T-helper 2 cell treated with Interferon-gamma antibody and Interleukin-4, amounts not matched to agents 5 μg/mL and 100 μg/mL, for 36 hours (primary cell): ENCODE measurements around the gene AMBRA1.
"Not testable (repeated sequence)": the region's sequence is repeated elsewhere in the genome, so short reads cannot be mapped to it uniquely, and the experiment has no call there.

Experiments used
- DNase-seq: peaks from one replicate; pipeline ENCODE4 v3.0.0; 2021; ENCODE audit warnings: low spot score
- H3K27ac Mint-ChIP-seq: one replicate; pipeline ENCODE4 v1.8.0; 2021; ENCODE audit warnings: mild to moderate bottlenecking, mixed read lengths
- H3K27me3 Mint-ChIP-seq: one replicate; pipeline ENCODE4 v1.8.0; 2021; ENCODE audit warnings: low read depth, mixed read lengths
- H3K36me3 Mint-ChIP-seq: one replicate; pipeline ENCODE4 v1.8.0; 2021; ENCODE audit warnings: low read depth, mixed read lengths
- H3K4me1 Mint-ChIP-seq: one replicate; pipeline ENCODE4 v1.8.0; 2021; ENCODE audit warnings: low read depth, mixed read lengths
- H3K4me3 Mint-ChIP-seq: one replicate; pipeline ENCODE4 v1.8.0; 2022; ENCODE audit warnings: mild to moderate bottlenecking, moderate library complexity, mixed read lengths
- H3K9me3 Mint-ChIP-seq: one replicate; pipeline ENCODE4 v1.8.0; 2021; ENCODE audit warnings: mixed read lengths

The AMBRA1 gene

GRCh38 chr11:46373787-46374740, 219.8 kb downstream of the AMBRA1 start:
- H3K27me3 Mint-ChIP-seq = no peaks in the 10 kb centered on the region
- H3K27ac Mint-ChIP-seq = no peak overlapping the region
- DNase-seq = no peak
- peaks cover 45% of the 10 kb centered on the region for H3K36me3 Mint-ChIP-seq
- H3K4me3 Mint-ChIP-seq = no peak overlapping the region
- H3K4me1 Mint-ChIP-seq = peaks cover 2% of the 10 kb centered on the region
- no peaks in the 10 kb centered on the region for H3K9me3 Mint-ChIP-seq

- DNase-seq, H3K4me3 Mint-ChIP-seq, H3K27ac Mint-ChIP-seq, H3K4me1 Mint-ChIP-seq, H3K27me3 Mint-ChIP-seq, H3K9me3 Mint-ChIP-seq: not testable (repeated sequence)
- peaks cover 47% of the 10 kb centered on the region for H3K36me3 Mint-ChIP-seq
Observed at GRCh38 chr11:46372501-46372900, 221.3 kb downstream of the AMBRA1 start.

- no peaks in the 10 kb centered on the region for H3K9me3 Mint-ChIP-seq
- DNase-seq = no peak
- no peaks in the 10 kb centered on the region for H3K27me3 Mint-ChIP-seq
- no peak overlapping the region for H3K27ac Mint-ChIP-seq
- H3K36me3 Mint-ChIP-seq = peaks cover 43% of the 10 kb centered on the region
- H3K4me3 Mint-ChIP-seq = no peak overlapping the region
- H3K4me1 Mint-ChIP-seq = peaks cover 4% of the 10 kb centered on the region
Observed at GRCh38 chr11:46372086-46372485, 221.7 kb downstream of the AMBRA1 start.

GRCh38 chr11:46371262-46371661, 222.6 kb downstream of the AMBRA1 start:
- H3K4me1 Mint-ChIP-seq = not testable (repeated sequence)

GRCh38 chr11:46370253-46370652, 223.6 kb downstream of the AMBRA1 start:
- Mint-ChIP-seq H3K36me3 (peaks cover 32% of the 10 kb centered on the region), H3K4me3 (no peak overlapping the region), H3K4me1 (peaks cover 5% of the 10 kb centered on the region), H3K9me3 (no peaks in the 10 kb centered on the region), H3K27ac (no peak overlapping the region), H3K27me3 (no peaks in the 10 kb centered on the region)
- no peak for DNase-seq

More at GRCh38 chr11:46371262-46371661, 222.6 kb downstream of the AMBRA1 start:
- H3K36me3 Mint-ChIP-seq = peaks cover 36% of the 10 kb centered on the region
- not testable (repeated sequence) for H3K9me3 Mint-ChIP-seq, H3K27me3 Mint-ChIP-seq, DNase-seq, H3K27ac Mint-ChIP-seq, H3K4me3 Mint-ChIP-seq

GRCh38 chr11:46369458-46370152, 224.2 kb downstream of the AMBRA1 start:
- Mint-ChIP-seq H3K9me3 (no peaks in the 10 kb centered on the region), H3K4me1 (peaks cover 7% of the 10 kb centered on the region), H3K27ac (peak overlapping the region; percentile 52), H3K27me3 (no peaks in the 10 kb centered on the region), H3K4me3 (no peak overlapping the region), H3K36me3 (peaks cover 27% of the 10 kb centered on the region)
- no peak for DNase-seq

GRCh38 chr11:46367916-46368267, 225.9 kb downstream of the AMBRA1 start:
- peaks cover 29% of the 10 kb centered on the region for H3K36me3 Mint-ChIP-seq
- H3K27ac Mint-ChIP-seq = no peak overlapping the region
- no peaks in the 10 kb centered on the region for H3K27me3 Mint-ChIP-seq
- no peaks in the 10 kb centered on the region for H3K9me3 Mint-ChIP-seq
- no peak for DNase-seq
- peaks cover 11% of the 10 kb centered on the region for H3K4me1 Mint-ChIP-seq
- no peak overlapping the region for H3K4me3 Mint-ChIP-seq

GRCh38 chr11:46367244-46367915, 226.4 kb downstream of the AMBRA1 start:
- peak; percentile 60 for DNase-seq
- no peak overlapping the region for H3K27ac Mint-ChIP-seq
- H3K27me3 Mint-ChIP-seq = no peaks in the 10 kb centered on the region
- no peaks in the 10 kb centered on the region for H3K9me3 Mint-ChIP-seq
- peaks cover 14% of the 10 kb centered on the region for H3K4me1 Mint-ChIP-seq
- peaks cover 30% of the 10 kb centered on the region for H3K36me3 Mint-ChIP-seq
- H3K4me3 Mint-ChIP-seq = no peak overlapping the region

- DNase-seq = no peak
- Mint-ChIP-seq H3K27ac (no peak overlapping the region), H3K4me3 (no peak overlapping the region), H3K27me3 (no peaks in the 10 kb centered on the region), H3K4me1 (peaks cover 16% of the 10 kb centered on the region), H3K9me3 (no peaks in the 10 kb centered on the region), H3K36me3 (peaks cover 28% of the 10 kb centered on the region)
Observed at GRCh38 chr11:46366661-46367161, 227.1 kb downstream of the AMBRA1 start.

- Mint-ChIP-seq H3K4me3 (no peak overlapping the region), H3K4me1 (peaks cover 17% of the 10 kb centered on the region), H3K27me3 (no peaks in the 10 kb centered on the region), H3K27ac (no peak overlapping the region), H3K36me3 (peaks cover 26% of the 10 kb centered on the region), H3K9me3 (no peaks in the 10 kb centered on the region)
- no peak for DNase-seq
Observed at GRCh38 chr11:46366260-46366659, 227.6 kb downstream of the AMBRA1 start.

- Mint-ChIP-seq H3K27me3 (no peaks in the 10 kb centered on the region), H3K9me3 (no peaks in the 10 kb centered on the region), H3K27ac (peak overlapping the region; percentile 7), H3K4me3 (no peak overlapping the region), H3K4me1 (peaks cover 26% of the 10 kb centered on the region), H3K36me3 (peaks cover 19% of the 10 kb centered on the region)
- DNase-seq = no peak
Observed at GRCh38 chr11:46364791-46365190, 229.0 kb downstream of the AMBRA1 start.

- Mint-ChIP-seq H3K4me3 (no peak overlapping the region), H3K27ac (no peak overlapping the region), H3K9me3 (no peaks in the 10 kb centered on the region), H3K27me3 (no peaks in the 10 kb centered on the region), H3K4me1 (peaks cover 25% of the 10 kb centered on the region), H3K36me3 (peaks cover 12% of the 10 kb centered on the region)
- no peak for DNase-seq
Observed at GRCh38 chr11:46364056-46364455, 229.8 kb downstream of the AMBRA1 start.

- H3K4me3 Mint-ChIP-seq = no peak overlapping the region
- no peaks in the 10 kb centered on the region for H3K9me3 Mint-ChIP-seq
- H3K27ac Mint-ChIP-seq = no peak overlapping the region
- no peaks in the 10 kb centered on the region for H3K27me3 Mint-ChIP-seq
- no peak for DNase-seq
- peaks cover 25% of the 10 kb centered on the region for H3K4me1 Mint-ChIP-seq
- peaks cover 8% of the 10 kb centered on the region for H3K36me3 Mint-ChIP-seq
Observed at GRCh38 chr11:46363455-46364005, 230.3 kb downstream of the AMBRA1 start.
